Measurements from ENCODE around the gene ADAMTS3. TPM values are rescaled to one million over a fixed set of nuclear protein-coding genes. Genes with fewer than 3 reads are reported as not detected.
"Not testable (repeated sequence)": the region's sequence is repeated elsewhere in the genome, so short reads cannot be mapped to it uniquely, and the experiment has no call there.

The ADAMTS3 gene
- total RNA-seq, 1 experiment from 2014 or later: 2.2 TPM

DNA sequence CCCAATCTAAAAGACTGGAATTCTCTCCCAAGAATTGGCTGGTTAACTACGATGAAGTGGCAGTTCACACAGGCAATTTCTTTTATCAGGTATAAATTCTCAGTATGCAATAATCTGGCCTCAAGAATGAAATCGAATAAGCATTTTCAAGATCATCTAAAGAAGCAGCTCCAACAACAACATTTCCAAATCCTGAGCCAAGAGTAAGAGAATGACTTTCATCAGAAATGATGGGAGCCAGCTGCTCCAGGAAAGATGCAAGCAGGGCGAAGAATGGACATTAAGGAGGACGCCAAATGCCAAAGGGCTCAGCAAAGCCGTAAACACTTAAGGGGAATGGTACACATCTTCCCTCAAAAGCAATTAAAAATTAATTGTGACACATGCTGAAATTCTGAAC, 12.0 kb downstream of the ADAMTS3 start:
- no peak for DNase-seq (ENCODE audit: low read depth)
- in situ Hi-C loops (cut with HindIII; ENCODE audit: low pct_unique_long_range_greater_than_20kb, low sequenced_read_pairs): no loop called here

DNA sequence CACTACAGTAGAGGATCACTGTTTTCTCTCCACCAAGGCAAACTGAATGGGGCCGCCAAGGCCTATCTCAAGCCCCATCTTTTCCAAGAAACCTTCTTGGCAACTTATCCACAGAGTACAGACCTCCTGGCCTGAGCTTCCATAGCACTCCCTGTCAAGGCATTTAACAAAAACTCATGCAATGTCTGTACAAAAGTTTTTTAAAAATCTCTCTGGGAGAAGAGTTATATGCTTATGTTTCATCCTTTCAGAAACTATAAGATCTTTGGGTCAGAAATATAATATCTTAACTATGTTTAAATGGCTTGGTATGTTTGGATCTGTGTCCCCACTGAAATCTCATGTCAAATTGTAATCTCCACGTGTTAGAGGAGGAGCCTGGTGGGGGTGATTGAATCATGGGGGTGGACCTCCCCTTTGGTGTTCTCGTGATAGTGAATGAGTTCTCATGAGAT, 13.6 kb downstream of the ADAMTS3 start:
- in situ Hi-C loops (cut with HindIII; ENCODE audit: low pct_unique_long_range_greater_than_20kb, low sequenced_read_pairs): no loop called here

DNA sequence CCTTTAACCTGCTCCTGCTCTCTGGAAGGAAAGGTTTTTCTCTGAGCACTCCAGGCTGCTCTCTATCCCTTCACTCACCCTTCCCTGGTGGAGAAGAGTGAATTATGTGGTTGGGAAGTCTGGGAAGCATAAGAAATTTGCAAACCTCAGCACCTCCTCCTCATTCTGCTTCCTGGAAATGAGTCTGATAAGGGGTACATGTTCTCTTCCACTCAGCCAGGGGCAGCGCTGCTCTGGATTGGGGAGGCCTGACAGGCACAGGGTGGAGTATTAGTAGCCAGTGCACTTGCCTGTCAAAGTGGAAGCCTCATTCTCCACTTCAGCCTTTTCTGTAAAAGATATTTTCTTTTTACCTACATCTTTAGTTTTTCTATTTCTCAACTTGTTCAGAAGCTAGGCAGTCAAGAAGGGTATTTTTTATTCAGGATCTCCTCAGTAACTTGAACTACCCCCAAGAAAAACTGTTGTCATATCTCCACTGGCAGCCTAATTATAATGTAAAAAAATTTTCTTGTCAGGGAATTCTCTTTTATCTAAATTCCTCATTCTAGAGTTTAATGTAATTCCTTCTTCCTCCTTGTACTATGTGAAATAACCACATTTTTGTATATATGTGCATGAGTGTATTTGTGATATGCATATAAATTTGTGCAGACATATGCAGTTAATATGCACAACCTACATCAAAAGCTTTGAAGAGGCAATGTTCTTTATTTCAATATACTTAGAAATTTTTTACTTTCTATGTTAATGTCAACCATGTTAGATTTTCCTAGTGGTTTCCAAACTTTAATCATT, 15.3 kb downstream of the ADAMTS3 start:
- no peak for DNase-seq (ENCODE audit: low read depth)
- in situ Hi-C loops (cut with HindIII; ENCODE audit: low pct_unique_long_range_greater_than_20kb, low sequenced_read_pairs): no loop called here

More for the DNA sequence above, 13.6 kb downstream of the ADAMTS3 start:
- DNase-seq (ENCODE audit: low read depth): no peak

DNA sequence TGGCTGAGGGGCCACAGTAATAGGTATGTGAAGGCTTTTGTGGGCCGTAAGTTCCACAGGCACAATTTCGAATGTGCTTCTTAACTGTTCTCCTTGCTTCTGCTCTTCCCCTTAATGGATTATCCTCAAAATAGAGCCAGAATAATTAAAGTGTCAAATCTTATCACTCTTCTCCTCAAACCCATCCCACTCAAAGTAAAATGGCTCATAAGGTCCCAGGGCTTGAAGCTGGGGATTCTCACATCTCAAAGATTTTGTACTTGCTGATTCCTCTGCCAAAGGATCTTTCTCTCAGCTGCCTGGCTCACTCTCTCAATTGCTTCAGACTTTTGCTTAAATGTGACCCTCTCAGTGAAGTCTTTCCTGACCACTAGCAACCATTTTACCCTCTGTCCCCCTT, 16.6 kb downstream of the ADAMTS3 start:
- DNase-seq (ENCODE audit: low read depth): no peak
- in situ Hi-C loops (cut with HindIII; ENCODE audit: low pct_unique_long_range_greater_than_20kb, low sequenced_read_pairs): no loop called here

DNA sequence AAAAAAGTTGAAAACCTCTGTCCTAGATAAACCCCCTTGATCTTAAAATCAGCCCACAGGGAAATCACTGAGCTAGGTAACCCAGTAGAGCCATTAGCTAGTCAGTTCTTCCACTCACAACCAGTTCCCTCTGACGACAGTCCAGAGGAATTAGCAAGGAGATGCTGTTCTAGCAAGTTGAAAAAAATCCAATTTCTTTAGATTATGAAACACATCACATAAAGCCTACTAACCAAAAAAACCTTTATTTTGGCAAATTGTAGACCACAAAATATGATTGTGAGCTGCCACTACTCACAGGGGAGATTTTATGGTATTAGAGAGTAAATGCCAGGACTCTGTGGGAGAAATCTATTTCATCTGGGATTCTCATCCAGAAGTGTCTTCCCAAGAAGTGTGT, 22.6 kb downstream of the ADAMTS3 start:
- in situ Hi-C loops (cut with HindIII; ENCODE audit: low pct_unique_long_range_greater_than_20kb, low sequenced_read_pairs): no loop called here
- DNase-seq (ENCODE audit: low read depth): no peak

DNA sequence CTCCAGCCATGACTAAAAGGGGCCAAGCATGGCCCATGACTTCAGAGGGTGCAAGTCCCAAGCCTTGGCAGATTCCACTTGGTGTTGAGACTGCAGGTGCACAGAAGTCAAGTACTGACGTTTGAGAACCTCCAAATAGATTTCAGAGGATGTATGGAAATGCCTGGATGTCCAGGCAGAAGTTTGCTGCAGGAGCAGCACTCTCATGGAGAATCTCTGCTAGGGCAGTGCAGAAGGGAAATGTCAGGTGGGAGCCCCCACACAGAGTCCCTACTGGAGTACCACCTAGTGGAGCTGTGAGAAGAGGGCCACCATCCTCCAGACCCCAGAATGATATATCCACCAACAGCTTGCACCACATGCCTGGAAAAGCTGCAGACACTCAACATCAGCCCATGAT, 28.3 kb downstream of the ADAMTS3 start:
- DNase-seq (ENCODE audit: low read depth); in situ Hi-C loops (cut with HindIII; ENCODE audit: low pct_unique_long_range_greater_than_20kb, low sequenced_read_pairs): not testable (repeated sequence)

DNA sequence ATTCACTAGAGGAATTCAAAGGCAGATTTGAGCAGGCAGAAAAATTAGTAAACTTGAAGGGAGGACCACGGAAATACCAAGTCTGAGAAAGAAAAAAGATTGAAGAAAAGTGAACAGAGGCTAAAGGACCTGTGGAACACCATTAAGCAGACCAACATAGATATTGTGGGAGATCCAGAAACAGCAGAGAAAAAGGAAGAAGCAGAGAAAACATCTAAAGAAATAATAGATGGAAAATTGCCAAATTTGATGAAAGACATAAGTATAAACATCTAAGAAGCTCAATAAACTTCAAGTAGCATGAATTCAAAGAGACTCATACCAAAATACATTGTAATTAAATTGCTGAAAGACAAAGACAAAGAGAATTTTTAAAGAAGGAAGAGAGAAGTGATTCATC, 31.0 kb downstream of the ADAMTS3 start:
- no peak for DNase-seq (ENCODE audit: low read depth)
- in situ Hi-C loops (cut with HindIII; ENCODE audit: low pct_unique_long_range_greater_than_20kb, low sequenced_read_pairs): no loop called here

DNA sequence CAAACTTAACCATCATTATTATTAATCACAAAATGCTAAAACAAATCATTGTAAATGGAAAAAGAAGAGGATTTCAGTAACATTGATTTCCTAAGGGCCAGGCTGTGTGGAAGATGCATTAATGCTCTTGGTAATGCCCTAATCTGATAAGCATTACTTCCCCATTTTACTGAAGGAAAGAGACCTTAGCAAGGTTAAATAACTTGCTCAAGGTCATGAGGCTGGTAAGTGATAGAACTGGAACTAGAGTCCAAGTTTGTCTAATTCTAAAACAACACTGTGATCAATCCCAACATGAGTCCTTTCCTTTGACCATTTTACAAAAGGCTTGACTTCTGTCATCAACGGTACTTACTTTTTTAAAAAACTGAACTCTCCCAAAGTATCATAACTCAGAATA, 32.6 kb downstream of the ADAMTS3 start:
- in situ Hi-C loops (cut with HindIII; ENCODE audit: low pct_unique_long_range_greater_than_20kb, low sequenced_read_pairs): no loop called here
- DNase-seq (ENCODE audit: low read depth): no peak

DNA sequence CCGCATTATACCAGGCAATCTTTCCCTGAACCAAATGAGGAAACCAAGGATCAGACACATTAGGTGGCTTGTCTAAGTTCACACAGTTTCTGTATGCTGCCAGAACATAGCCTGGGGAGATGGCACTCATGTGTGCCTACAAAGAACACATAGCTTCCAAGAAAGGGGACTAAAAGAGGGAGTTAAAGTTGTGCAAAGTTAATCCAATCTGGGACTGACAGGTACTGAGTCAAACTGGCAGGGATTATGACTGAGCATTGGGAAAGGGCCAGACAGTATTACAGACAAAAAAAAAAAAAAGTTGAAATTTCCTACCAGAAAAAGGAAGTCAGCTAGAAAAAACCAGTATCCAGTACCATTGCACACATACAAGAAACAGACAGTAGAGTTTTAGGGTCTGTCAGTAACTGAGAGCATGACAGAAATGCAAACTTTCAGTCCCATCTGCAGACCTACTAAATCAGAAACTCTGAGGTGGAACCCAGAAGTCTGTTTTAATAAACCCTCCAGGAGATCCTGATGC, 37.2 kb downstream of the ADAMTS3 start:
- DNase-seq (ENCODE audit: low read depth): no peak
- in situ Hi-C loops (cut with HindIII; ENCODE audit: low pct_unique_long_range_greater_than_20kb, low sequenced_read_pairs): no loop called here

DNA sequence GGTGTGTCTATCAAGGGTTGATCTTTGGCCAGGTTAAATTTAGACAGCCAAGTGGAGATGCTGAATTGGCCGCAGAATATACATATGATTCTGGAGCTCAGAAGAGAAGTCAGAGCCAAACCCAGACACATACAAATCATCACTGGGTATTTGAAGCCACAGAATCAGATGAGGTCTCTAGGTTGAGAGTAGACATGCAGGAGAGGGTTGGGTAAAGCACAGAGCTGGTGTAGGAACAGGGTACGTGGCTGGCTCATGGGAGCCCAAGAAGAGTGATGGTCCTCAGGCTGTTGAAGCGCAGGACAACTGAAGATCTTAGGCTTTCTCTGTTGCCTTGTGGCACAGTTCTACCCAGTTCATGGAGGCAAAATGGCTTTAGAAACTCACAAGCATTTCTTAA, 37.7 kb downstream of the ADAMTS3 start:
- no peak for DNase-seq (ENCODE audit: low read depth)
- in situ Hi-C loops (cut with HindIII; ENCODE audit: low pct_unique_long_range_greater_than_20kb, low sequenced_read_pairs): no loop called here

DNA sequence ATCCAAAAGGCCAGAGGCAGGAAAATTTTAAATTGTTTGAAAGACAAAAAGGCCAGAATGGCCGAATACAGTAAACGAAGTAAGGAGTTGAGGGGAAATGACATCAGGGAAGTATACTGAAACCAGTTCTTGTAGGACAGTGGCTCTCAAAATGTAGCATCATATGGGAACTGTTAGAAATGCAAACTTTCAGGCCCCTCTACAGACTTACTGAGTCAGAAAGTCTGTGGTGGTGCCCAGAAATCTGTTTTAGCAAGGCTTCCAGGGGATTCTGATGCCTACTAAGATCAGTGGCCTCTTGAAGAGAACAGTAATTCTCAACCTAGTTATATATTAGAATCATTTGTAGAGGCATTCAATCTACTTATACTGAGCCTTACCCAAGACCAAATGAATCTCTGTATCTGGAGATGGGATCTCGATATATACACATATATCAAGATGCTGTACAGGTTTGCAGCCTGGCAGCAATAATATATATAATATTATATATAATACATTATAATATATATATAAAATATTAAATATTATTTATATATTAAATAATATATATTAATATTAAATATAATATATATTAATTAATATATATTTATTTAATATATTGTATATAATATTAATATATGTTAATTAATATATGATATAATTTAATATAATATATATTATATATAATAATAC, 39.7 kb downstream of the ADAMTS3 start:
- in situ Hi-C loops (cut with HindIII; ENCODE audit: low pct_unique_long_range_greater_than_20kb, low sequenced_read_pairs): no loop called here
- DNase-seq (ENCODE audit: low read depth): no peak

DNA sequence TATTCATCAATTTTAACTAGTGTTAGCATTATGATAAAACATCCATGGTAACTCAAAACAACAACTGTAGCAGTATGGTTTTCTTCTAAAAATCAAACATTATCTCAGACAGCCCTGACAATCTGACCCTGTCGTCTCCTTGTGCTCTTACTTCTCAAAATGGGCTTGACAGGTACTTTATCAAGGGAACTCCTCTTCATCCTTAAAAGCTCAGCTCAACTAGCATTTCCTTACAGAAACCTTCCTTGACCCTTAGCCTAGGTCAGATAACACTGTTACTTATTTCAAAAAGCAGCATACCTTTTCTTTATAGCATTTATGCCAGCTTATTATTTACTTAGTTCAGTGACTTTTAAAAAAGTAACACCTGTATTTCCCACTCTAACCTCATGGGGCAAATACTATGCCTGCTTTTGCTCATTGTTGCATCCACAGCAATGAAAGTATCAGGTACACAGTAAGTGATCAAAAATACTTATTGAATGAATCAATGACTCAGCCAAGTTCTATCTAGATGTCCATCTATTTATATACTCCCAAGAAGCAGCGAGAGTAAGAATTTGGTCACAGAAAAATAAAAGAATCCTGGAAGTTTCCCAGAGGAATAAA, 41.9 kb downstream of the ADAMTS3 start:
- in situ Hi-C loops (cut with HindIII; ENCODE audit: low pct_unique_long_range_greater_than_20kb, low sequenced_read_pairs): no loop called here
- no peak for DNase-seq (ENCODE audit: low read depth)

DNA sequence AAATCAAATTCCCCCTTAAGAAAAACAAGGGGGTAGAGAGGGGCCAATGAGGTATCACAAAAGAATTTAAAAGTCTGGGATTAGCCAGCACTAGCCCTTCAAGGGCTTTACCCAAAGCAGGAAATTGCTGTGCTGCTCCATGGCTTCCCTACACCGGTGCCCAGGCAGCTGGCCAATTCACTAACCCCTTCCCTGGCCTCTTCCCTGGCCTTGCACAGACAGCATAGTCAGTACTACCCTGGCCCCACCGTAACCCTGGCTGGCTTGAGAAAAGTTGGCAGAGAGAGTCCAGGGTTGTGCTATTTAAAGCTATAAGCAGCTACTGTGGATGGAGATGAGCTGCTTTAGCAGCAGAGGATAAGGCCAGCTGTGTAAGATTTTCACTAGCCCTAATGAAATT, 43.1 kb downstream of the ADAMTS3 start:
- in situ Hi-C loops (cut with HindIII; ENCODE audit: low pct_unique_long_range_greater_than_20kb, low sequenced_read_pairs): no loop called here
- no peak for DNase-seq (ENCODE audit: low read depth)

DNA sequence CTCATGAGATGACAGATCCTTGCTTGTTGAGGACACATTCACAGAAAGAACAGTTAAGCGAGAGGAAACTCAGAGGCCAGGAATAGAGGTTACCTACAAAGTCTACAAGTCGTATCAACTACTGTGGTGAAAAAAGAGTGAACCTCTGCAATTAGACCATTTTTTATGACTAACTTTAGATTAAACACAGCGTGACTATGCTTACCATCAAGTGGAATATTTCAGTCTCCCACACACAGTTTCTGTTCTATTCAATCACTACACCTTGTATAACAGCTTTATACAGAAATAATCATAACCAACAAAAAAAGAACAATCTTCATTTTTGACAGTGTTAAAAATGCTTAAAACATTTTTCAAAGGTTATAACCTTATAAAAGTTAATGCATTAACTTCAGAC, 46.6 kb downstream of the ADAMTS3 start:
- no peak for DNase-seq (ENCODE audit: low read depth)
- in situ Hi-C loops (cut with HindIII; ENCODE audit: low pct_unique_long_range_greater_than_20kb, low sequenced_read_pairs): no loop called here

DNA sequence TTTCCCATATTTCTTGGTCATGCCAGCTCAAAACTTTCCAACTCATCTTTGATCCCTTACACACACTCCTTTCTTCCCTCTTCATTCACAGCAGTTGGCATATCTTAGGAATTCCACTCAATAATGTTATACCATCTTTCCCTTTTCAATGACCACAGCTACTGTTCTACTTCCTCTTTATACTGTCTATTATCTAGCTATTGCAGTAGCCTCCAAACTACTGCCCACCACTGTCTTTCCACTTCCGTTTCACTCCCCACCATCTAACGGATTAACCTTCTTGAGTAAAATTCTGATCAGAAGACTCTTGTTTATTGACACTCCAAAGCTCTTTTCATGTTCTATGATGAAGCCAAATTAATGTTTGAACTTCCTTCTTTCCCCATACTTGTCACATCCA, 55.8 kb downstream of the ADAMTS3 start:
- in situ Hi-C loops (cut with HindIII; ENCODE audit: low pct_unique_long_range_greater_than_20kb, low sequenced_read_pairs): no loop called here
- DNase-seq (ENCODE audit: low read depth): no peak

DNA sequence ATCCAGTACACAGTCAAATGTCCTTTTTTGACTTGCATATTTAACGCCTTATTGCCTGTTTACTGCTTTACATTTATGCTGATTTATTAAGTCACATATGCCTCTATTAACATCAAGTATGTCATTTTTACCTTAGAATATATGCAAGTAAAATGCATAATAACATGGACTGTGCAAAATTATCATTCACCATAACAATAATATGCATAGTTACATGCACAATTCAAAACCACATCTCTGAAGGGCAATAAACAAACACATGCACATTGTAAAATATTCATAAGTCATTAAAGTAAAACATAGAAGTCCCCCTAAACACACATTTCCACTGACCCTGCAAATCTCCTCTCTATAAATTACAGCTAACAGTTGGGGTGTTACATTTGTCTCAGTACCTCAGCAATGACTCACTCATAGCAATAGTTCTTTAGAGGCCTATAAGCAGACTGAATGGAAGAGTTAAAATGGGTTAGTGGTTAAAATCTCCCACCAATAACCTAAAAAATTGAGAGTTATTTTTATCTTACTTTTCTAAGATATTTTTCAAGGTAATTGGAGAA, 61.1 kb downstream of the ADAMTS3 start:
- no peak for DNase-seq (ENCODE audit: low read depth)
- in situ Hi-C loops (cut with HindIII; ENCODE audit: low pct_unique_long_range_greater_than_20kb, low sequenced_read_pairs): no loop called here

DNA sequence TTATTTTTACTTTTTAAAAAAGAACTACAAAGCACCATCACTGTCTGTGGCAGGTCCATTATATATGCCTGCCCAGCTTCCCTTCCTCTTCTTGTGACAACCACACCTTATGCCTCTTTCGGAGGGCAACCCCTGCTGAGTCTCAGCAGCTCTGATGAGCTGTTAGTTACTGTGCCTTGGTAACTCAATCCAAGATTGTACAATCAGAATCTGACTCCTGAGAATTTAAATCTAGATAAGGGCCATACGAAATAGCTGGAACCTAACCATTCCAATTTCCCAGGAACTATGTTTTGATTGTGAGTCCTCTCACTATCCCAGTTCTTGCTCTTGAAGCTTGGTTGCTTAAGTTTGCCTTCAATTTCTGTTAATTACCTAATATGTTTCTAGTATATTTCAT, 61.9 kb downstream of the ADAMTS3 start:
- DNase-seq (ENCODE audit: low read depth): no peak
- in situ Hi-C loops (cut with HindIII; ENCODE audit: low pct_unique_long_range_greater_than_20kb, low sequenced_read_pairs): no loop called here

DNA sequence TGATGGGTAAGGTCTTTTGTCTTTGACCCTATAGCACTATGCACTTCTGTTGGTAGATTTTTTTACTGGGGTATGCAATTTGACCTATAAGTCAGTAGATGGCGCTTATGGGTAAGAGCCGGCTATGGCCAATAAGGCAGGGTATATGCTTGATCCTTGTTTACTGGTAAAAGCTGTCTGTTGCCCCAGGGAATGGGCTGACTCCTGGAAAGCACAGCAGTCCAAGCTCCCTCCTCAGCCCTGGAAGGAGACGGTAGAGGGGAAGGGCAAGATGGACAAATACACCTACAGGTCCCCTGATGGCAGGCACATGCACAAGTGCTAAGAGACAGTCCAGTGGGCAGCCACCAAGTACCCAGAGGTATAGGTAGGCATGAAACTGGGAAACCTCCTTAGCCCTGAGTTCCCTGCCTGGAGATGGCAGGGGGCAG, 63.7 kb downstream of the ADAMTS3 start:
- peak; percentile 32 for DNase-seq (ENCODE audit: low read depth)
- in situ Hi-C loops (cut with HindIII; ENCODE audit: low pct_unique_long_range_greater_than_20kb, low sequenced_read_pairs): no loop called here

DNA sequence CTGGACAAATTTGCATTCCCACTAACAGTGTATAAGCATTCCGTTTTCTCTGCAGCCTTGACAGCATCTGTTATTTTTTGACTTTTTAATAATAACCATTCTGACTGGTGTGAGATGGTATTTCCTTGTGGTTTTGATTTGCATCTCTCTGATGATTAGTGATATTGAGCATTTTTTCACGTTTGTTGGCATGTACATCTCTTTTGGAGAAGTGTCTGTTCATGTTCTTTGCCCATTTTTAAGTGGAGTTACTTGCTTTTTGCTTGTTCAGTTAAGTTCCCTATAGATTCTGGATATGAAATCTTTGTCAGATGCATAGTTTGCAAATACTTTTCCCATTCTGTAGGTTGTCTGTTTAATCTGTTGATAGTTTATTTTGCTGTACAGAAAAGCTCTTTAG, 68.8 kb downstream of the ADAMTS3 start:
- in situ Hi-C loops (cut with HindIII; ENCODE audit: low pct_unique_long_range_greater_than_20kb, low sequenced_read_pairs): no loop called here
- DNase-seq (ENCODE audit: low read depth): no peak

All from Caki2 (cell line).